ENCODE measurements around the gene PTGS1.
A peak's percentile ranks its signal among the peaks of the same experiment; 100 is the strongest.
"Not testable (repeated sequence)": the region's sequence is repeated elsewhere in the genome, so short reads cannot be mapped to it uniquely, and the experiment has no call there.

The PTGS1 gene

DNA sequence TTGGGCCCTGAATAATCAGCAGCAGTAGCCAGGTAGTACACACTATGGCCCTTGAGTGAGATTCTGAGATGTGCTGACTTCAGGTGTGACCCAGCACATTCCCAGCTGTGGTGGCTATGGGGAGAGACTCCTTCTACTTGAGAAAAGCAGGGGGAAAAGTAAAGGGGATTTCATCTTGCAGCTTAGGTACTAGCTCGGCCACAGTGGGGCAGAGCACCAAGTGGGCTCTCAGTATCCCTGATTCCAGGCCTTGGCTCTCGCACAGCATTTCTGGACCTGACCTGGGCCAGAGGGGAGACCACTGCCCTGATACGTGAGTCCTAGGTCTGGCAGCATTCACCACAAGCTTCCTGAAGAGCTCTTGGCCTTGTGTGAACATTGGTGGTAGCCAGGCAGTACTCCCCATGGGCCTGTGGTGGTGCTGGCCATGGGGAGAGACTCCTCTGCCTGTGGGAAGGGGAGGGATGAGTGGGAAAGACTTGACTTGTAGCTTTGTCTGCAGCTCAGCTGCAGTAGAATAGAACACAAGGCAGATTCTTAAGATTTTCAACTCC, 27.6 kb downstream of the PTGS1 start:
- no peak for DNase-seq (ENCODE audit: low read depth in 2 of 2)

DNA sequence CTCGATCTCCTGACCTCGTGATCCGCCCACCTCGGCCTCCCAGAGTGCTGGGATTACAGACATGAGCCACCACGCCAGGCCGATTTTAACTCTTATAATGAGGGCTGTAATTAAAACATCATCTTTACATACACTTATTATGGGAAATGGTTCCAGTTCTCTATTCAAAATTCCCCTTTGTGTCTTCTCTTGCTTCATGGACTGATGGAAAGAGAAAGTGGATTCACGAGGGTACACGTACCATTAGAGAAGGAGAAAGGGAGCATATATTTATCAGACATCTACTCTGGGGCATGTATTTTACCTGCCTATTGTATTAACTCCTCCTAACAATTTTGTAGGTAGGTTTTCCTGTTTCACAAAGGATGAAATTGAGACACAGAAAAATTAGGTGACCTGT, 31.1 kb downstream of the PTGS1 start:
- no peak for DNase-seq (ENCODE audit: low read depth in 2 of 2)

DNA sequence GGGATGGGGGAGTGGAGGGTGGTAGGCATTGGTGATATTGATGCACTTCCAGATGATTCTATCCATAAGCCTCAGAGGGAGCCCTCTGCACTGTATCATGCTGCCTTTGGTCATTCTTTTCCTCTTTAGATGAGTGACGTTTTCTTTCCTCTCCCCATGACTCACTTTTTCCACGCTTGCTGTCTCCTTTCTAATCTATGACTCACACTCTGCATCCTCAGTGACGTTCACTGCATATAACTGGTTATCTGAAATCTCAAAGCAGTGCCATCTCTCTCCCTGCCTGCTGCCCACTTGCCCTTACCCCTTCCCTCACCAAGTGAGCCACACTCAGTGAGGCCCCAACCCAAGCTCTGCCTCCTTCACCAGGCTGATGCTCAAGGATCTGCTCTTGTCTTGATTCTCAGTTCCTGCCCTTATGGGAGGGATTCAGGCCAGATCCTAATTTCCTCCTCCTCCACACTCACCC, 31.6 kb downstream of the PTGS1 start:
- DNase-seq (ENCODE audit: low read depth in 2 of 2), result peak in 1 of 2 donors; percentile 4

DNA sequence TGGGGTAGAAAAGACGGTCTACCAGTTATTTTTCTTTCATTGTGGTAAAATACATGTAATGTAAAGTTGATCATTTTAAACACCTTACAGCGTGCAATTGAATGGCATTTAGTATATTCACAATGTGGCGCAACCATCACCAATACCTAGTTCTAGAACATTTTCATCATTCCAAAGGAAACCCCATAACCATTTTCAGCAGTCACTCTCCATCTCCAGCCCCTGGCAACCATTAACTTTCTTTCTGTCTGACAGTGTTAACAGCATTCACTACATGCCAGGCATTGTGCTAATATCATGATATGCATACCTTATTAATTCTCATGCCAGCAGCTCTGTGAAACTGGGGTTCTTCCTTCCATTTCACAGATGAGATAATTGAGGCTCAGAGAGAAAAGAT, 32.0 kb downstream of the PTGS1 start:
- no peak for DNase-seq (ENCODE audit: low read depth in 2 of 2)

DNA sequence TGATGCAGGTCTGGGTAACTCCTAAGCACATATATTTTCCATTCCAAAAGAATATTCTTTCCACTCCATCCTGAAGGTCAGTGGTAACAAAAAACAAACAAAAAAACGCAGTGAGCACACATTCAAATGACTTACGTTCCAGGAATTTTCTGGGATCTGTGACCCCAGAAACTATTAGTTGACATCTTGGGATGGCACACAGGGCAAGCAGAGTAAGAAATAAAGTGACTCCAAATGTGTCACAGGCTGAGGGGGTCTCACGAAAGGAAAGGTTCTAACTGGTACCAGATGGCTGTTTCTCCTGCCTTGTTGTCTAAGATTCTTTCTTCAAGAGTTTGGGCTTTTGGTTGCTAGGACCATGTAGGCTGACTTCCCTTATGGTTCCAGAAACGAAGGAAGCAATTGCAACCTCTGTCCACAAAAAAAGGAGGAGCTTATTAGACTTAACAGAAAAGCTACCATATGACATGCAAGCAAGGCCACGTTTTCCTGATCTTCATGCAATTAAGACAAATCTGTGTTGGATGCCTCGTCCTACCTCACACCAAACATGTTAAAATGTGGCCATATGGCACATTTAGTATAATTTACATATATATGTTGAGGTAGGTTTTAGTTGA, 32.7 kb downstream of the PTGS1 start:
- no peak for DNase-seq (ENCODE audit: low read depth in 2 of 2)

DNA sequence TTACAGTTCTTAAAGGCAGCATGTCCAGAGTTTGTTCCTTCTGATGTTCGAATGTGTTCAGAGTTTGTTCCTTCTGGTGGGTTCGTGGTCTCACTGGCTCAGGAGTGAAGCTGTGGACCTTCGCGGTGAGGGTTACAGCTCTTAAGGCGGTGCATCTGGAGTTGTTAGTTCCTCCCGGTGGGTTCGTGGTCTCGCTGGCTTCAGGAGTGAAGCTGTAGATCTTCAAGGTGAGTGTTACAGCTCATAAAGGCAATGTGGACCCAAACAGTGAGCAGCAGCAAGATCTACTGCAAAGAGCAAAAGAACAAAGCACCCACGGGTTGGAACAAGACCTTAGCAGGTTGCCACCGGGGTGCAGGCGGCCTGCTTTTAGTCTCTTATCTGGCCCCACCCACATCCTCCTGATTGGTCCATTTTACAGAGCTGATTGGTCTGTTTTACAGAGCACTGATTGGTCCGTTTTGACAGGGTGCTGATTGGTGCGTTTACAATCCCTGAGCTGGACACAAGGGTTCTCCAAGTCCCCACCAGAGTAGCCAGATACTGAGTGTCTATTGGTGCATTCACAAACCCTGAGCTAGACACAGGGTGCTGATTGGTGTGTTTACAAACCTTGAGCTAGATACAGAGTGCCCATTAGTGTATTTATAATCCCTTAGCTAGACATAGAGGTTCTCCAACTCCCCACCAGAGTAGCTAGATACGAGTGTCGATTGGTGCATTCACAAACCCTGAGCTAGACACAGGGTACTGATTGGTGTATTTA, 34.7 kb downstream of the PTGS1 start:
- not testable (repeated sequence) for DNase-seq (ENCODE audit: low read depth in 2 of 2)

DNA sequence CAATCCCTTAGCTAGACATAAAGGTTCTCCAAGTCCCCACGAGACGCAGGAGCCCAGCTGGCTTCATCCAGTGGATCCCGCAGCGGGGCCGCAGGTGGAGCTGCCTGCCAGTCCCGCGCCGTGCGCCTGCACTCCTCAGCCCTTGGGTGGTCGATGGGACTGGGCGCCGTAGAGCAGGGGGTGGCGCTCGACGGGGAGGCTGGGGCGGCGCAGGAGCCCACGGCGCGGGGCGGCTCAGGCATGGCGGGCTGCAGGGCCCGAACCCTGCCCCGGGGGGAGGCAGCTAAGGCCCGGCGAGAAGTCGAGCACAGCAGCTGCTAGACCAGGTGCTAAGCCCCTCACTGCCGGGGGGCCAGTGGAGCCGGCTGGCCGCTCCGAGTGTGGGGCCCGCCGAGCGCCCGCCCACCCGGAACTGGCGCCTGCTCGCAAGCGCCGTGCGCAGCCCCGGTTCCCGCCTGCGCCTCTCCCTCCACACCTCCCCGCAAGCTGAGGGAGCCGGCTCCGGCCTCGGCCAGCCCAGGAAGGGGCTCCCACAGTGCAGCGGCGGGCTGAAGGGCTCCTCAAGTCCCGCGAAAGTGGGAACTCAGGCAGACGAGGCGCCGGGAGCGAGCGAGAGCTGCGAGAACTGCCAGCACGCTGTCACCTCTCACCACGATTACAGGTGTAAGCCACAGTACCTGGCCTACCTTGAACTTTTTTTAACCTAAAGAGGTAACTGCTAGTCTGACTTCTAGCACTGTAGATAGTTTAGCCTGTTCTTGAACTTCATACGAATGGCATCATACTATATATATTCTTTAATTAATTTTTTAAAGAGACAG, 35.5 kb downstream of the PTGS1 start:
- no peak for DNase-seq (ENCODE audit: low read depth in 2 of 2)

DNA sequence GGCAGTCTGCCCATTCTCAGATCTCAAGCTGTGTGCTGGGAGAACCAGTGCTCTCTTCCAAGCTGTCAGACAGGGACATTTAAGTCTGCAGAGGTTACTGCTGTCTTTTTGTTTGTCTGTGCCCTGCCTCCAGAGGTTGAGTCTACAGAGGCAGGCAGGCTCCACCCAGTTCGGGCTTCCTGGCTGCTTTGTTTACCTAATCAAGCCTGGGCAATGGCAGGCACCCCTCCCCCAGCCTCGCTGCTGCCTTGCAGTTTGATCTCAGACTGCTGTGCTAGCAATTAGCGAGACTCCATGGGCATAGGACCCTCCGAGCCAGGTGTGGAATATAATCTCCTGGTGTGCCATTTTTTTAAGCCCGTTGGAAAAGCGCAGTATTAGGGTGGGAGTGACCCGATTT, 43.3 kb downstream of the PTGS1 start:
- DNase-seq (ENCODE audit: low read depth in 2 of 2), result not testable (repeated sequence)

DNA sequence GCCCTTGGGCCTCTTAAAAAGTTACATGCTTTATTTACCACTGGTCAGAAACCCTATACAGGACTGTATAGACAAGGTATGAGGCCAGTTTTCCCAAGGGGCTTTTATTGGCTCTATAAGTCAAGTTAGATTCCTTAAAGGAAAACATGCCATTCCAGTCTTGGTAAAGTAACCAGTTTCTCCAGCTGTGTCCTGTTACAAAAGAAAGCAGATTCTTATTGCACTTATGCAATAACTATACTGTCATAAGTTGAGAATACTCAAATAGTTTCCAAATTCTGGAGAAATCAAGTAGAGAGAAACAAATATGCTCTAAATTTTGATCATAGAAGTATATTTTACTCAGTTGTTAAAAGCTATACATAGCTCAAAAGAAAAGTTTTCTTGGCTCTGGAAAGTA, 47.2 kb downstream of the PTGS1 start:
- DNase-seq (ENCODE audit: low read depth in 2 of 2), result no peak

DNA sequence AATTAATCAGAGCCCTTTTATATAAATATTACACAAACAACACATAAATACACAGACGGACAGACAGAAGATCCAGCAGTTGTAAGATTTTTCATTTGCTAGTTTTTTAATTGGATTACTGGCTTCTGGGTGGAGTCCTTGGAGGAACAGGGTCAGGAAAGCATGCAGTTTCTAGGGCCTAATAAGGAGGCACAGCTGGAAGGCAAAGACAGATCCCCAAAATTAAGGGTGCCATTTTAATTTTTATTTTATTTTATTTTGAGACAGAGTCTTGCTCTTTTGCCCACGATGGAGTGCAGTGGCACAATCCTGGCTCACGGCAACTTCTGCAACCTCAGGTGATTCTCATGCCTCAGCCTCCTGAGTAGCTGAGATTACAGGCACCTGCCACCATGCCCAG, 49.5 kb downstream of the PTGS1 start:
- DNase-seq (ENCODE audit: low read depth in 2 of 2), result no peak

DNA sequence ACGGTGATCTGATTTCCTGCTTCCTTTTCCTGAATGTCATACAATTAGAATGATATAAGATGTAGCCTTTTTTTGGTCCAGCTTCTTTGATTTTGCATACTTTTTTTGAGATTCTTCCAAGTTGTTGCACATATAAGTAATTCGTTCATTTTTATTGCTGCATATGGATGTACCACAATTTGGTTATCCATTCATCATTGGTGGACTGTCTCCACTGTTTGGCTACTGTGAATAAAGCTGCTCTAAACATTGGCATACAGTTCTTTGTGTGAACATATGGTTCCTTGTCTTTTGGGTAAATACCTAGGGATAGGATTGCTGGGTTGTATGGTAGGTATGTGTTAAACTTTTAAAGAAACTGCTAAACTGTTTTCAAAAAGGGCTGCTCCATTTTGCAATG, 54.3 kb downstream of the PTGS1 start:
- no peak for DNase-seq (ENCODE audit: low read depth in 2 of 2)

DNA sequence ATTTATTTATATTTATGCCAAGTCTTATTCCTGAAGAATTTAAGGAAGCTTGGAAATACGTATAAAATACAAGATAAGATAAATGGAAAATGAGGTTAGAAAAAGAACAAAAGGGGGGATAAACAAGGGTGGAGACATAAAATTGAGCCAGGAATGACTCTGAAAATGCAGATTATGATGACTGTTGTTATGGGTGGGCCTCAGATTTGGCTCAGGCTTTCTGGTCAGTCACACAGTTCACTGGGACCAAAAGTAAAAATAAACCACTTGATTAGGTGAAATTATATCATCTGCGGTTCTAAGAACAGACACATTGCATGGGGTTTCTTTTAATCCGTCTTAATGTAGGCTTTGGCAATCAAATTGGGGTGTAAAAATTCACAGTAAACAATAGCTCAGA, 55.9 kb downstream of the PTGS1 start:
- no peak for DNase-seq (ENCODE audit: low read depth in 2 of 2)

DNA sequence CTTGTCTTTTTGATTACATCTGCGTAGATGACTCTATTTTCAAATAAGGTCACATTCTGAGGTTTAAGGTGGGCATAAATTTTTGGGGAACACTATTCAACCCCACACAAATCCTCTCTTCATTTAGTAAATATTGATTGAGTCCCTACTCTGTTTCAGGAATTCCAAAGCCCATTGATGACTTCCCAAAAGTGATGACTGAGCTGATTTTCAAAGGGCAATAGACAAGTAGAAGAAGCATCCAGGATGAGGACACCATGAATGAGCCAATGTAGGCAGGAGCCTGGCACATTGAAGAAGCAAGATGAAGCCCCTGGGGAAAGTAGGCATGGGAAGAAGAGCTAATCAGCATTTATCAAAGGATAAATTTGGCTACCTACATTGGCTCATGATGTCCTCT, 71.7 kb downstream of the PTGS1 start:
- no peak for DNase-seq (ENCODE audit: low read depth in 2 of 2)

DNA sequence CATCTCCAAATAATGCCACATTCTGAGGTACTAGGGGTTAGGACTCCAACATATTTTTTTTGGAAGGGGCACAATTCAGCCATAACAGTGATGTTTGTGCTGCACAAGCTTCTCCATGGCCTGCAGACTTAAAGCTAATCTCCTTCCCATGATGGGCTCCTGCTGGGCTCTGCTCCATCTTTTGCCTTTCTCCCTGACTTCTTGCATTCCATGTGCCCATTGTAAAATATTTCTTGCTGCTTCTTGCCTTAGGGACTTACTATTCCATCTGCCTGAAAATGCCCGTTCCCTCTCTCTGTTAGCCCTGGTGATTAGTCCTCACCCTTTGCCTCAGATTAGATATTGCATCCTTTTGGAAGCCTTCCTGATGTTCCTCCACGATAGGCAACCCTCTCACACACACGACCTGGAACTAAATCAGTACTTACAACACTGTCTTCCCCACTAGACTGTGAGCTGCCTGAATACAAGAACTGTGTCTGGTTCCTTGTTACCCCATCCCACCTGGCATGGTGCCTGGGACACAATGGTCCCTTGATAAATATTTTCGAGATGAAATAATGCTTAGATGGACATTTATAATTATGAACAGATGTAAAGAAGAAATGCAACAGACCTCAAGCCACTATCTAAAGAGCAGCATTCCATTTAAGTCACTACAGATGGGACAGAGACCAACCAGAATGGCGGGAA, 73.4 kb downstream of the PTGS1 start:
- no peak for DNase-seq (ENCODE audit: low read depth in 2 of 2)

Data from activated CD8-positive, alpha-beta memory T cell treated with anti-CD3 and anti-CD28 coated beads for 4 hours (primary cell).